ENCODE data around the gene ZC3HAV1. TPM values are rescaled to one million over a fixed set of nuclear protein-coding genes. Genes with fewer than 3 reads are reported as not detected.
"Not testable (repeated sequence)": the region's sequence is repeated elsewhere in the genome, so short reads cannot be mapped to it uniquely, and the experiment has no call there.

The ZC3HAV1 gene
- total and polyA plus RNA-seq, 10 donors = 12.7 to 82.4 (median 61.7) TPM

- H3K4me3 ChIP-seq = peak overlapping the region; percentile 38 to 98 (median 94)
- peaks cover 0 to 7% (median 0%) of the 10 kb centered on the region in 6 donors for H3K36me3 ChIP-seq
- peak overlapping the region; percentile 97 to 100 (median 98) for H3K27ac ChIP-seq
- no peak for TF ChIP-seq POLR2A (IDR thresholded peaks at IDR 0.05)
- TF ChIP-seq POLR2AphosphoS5 (IDR thresholded peaks at IDR 0.05) = peak in 1 of 3 donors; percentile 4
- intact Hi-C loops (cut with DNase I; ENCODE audit: low total_unique reads) = no loop called here
- H3K27me3 ChIP-seq (replicated peaks in 1 of 7) = no peaks in the 10 kb centered on the region
- no peaks in the 10 kb centered on the region for H3K9me3 ChIP-seq
- DNase-seq = no peak
- WGBS, 5 donors = 9 to 21% (median 12%) methylated on average over 8 of the region's 8 CpGs
- peaks cover 41 to 89% (median 69%) of the 10 kb centered on the region in 6 donors for H3K4me1 ChIP-seq
These were observed 5.4 kb downstream of the ZC3HAV1 start for GRCh38 chr7:139104091-139104450.

GRCh38 chr7:139103057-139103815 lies 6.3 kb downstream of the ZC3HAV1 start:
- intact Hi-C loops (cut with DNase I; ENCODE audit: low total_unique reads) = no loop called here
- WGBS, 5 donors = 31 to 39% (median 34%) methylated on average over 5 of the region's 5 CpGs
- Histone ChIP-seq H3K27me3 (replicated peaks in 1 of 7) (no peaks in the 10 kb centered on the region), H3K9me3 (no peaks in the 10 kb centered on the region), H3K36me3 (peaks cover 0 to 15% (median 5%) of the 10 kb centered on the region in 6 donors), H3K27ac (peak overlapping the region; percentile 35 to 100 (median 98)), H3K4me3 (peak overlapping the region in 7 of 8 donors; percentile 38 to 98 (median 94)), H3K4me1 (peaks cover 49 to 97% (median 77%) of the 10 kb centered on the region in 6 donors)
- DNase-seq = no peak
- TF ChIP-seq POLR2AphosphoS5 (IDR thresholded peaks at IDR 0.05) = no peak
- no peak for TF ChIP-seq POLR2A (IDR thresholded peaks at IDR 0.05)
- no peak for TF ChIP-seq CTCF (IDR thresholded peaks at IDR 0.05 in 8 of 11, conservative IDR thresholded peaks at IDR 0.05 in 3 of 11)

- H3K27me3 ChIP-seq (replicated peaks in 1 of 7); H3K9me3 ChIP-seq; intact Hi-C loops (cut with DNase I; ENCODE audit: low total_unique reads); DNase-seq: not testable (repeated sequence)
- peaks cover 45 to 98% (median 80%) of the 10 kb centered on the region in 6 donors for H3K4me1 ChIP-seq
- peak overlapping the region; percentile 13 to 100 (median 70) for H3K27ac ChIP-seq
- peak overlapping the region in 3 of 8 donors; percentile 8 to 47 (median 15) for H3K4me3 ChIP-seq
- WGBS, 5 donors = 39 to 90% (median 51%) methylated on average over 2 to 4 of the region's 4 CpGs
- peaks cover 0 to 30% (median 14%) of the 10 kb centered on the region in 6 donors for H3K36me3 ChIP-seq
These were observed 7.8 kb downstream of the ZC3HAV1 start for GRCh38 chr7:139101637-139102158.

- Histone ChIP-seq H3K4me1 (peaks cover 52 to 98% (median 83%) of the 10 kb centered on the region in 6 donors), H3K4me3 (peak overlapping the region in 2 of 8 donors; percentile 0 to 36), H3K9me3 (no peaks in the 10 kb centered on the region), H3K27me3 (replicated peaks in 1 of 7) (no peaks in the 10 kb centered on the region), H3K36me3 (peaks cover 0 to 44% (median 15%) of the 10 kb centered on the region in 6 donors), H3K27ac (peak overlapping the region in 7 of 8 donors; percentile 2 to 100 (median 54))
- intact Hi-C loops (cut with DNase I; ENCODE audit: low total_unique reads) = no loop called here
- no peak for DNase-seq
- 66 to 77% (median 68%) methylated on average over 8 of the region's 8 CpGs for WGBS, 5 donors
- TF ChIP-seq CTCF (IDR thresholded peaks at IDR 0.05 in 8 of 11, conservative IDR thresholded peaks at IDR 0.05 in 3 of 11) = no peak
- TF ChIP-seq POLR2A (IDR thresholded peaks at IDR 0.05) = no peak
- TF ChIP-seq POLR2AphosphoS5 (IDR thresholded peaks at IDR 0.05) = no peak
These were observed 10.2 kb downstream of the ZC3HAV1 start for GRCh38 chr7:139099172-139099947.

All from spleen (tissue), 11 donors.